Measurements from ENCODE around the gene NT5C1A. TPM values are rescaled to one million over a fixed set of nuclear protein-coding genes. Genes with fewer than 3 reads are reported as not detected.

NT5C1A gene
- total RNA-seq, 1 donor from 2014 or later: 26.8 TPM

DNA sequence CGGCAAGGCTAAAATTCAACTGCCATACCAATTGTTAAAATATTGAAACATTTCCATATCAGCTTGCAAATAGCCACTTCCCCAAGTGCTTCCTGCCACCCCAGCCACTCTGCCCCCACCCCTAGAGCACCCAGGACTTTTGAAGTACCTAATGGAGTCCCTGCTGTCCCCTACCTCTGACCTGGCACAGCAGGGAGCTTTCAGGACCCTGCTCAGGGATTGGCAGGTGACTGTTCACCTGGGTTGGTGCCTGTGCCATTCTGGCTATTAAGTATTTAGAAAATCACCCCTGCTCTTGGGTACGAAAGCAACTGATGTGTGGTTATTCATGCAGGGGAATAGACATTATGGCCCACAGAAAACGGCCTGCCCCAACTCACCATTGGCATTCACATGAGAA is 28.4 kb upstream of the NT5C1A start:
- Histone ChIP-seq H3K9me3 (replicated peaks) (no peaks in the 10 kb centered on the region), H3K4me1 (peaks cover 17% of the 10 kb centered on the region), H3K4me3 (no peak overlapping the region), H3K27ac (replicated peaks) (peak overlapping the region; percentile 48), H3K27me3 (ENCODE audit: low read depth) (peaks cover 12% of the 10 kb centered on the region), H3K36me3 (no peaks in the 10 kb centered on the region)
- DNase-seq: no peak
- TF ChIP-seq, protein P1, sequence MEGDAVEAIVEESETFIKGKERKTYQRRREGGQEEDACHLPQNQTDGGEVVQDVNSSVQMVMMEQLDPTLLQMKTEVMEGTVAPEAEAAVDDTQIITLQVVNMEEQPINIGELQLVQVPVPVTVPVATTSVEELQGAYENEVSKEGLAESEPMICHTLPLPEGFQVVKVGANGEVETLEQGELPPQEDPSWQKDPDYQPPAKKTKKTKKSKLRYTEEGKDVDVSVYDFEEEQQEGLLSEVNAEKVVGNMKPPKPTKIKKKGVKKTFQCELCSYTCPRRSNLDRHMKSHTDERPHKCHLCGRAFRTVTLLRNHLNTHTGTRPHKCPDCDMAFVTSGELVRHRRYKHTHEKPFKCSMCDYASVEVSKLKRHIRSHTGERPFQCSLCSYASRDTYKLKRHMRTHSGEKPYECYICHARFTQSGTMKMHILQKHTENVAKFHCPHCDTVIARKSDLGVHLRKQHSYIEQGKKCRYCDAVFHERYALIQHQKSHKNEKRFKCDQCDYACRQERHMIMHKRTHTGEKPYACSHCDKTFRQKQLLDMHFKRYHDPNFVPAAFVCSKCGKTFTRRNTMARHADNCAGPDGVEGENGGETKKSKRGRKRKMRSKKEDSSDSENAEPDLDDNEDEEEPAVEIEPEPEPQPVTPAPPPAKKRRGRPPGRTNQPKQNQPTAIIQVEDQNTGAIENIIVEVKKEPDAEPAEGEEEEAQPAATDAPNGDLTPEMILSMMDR (IDR thresholded peaks at IDR 0.05; ENCODE audit: borderline replicate concordance): no peak
- intact Hi-C loops (cut with micrococcal nuclease): no loop called here

DNA sequence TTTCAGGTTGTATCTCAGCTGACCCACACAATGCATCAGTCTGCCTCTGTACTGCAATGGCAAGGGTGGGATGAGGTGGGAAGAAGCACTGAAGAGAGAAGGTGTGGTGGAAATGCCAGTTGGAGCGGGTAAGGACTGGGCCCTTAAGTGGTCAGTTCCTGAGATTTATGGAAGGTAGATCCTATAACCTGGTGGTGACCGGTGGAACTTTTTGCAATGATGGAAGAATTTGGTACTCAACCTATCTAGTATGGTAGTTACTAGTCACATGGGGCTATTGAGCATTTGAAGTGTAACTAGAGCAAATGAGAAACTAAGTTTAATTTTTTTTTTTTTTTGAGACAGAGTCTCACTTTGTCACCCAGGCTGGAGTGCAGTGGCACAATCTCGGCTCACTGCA is 27.5 kb upstream of the NT5C1A start:
- peaks cover 17% of the 10 kb centered on the region for H3K4me1 ChIP-seq
- no peak for DNase-seq
- no peaks in the 10 kb centered on the region for H3K36me3 ChIP-seq
- intact Hi-C loops (cut with micrococcal nuclease): no loop called here
- H3K4me3 ChIP-seq: no peak overlapping the region
- no peak overlapping the region for H3K27ac ChIP-seq (replicated peaks)
- TF ChIP-seq, protein P1 (IDR thresholded peaks at IDR 0.05; ENCODE audit: borderline replicate concordance): peak; percentile 14
- peaks cover 19% of the 10 kb centered on the region for H3K27me3 ChIP-seq (ENCODE audit: low read depth)
- no peaks in the 10 kb centered on the region for H3K9me3 ChIP-seq (replicated peaks)

GRCh38 chr1:39698568-39698967 is 26.7 kb upstream of the NT5C1A start:
- Histone ChIP-seq H3K4me1 (peaks cover 17% of the 10 kb centered on the region), H3K27me3 (ENCODE audit: low read depth) (peaks cover 22% of the 10 kb centered on the region)
- intact Hi-C loops (cut with micrococcal nuclease): no loop called here

DNA sequence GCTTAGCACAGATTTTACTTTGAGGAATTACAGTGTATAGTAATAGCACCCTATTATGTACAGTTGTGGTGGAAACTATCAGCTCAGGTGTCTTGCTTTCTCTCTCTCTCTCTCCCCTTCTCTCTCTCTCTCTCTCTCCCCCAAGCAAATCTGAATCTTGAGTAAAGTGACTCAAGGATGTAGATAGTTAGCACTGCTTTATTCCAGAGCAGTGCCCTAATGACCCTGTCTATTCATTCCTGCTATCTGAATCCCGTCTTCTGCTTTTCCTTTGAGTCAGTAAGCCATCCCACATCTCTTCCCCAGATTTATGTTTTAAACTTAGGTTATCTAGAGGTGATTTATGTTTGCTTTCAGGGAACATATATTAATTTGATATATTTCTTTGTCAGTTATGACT is 24.5 kb upstream of the NT5C1A start:
- no peak overlapping the region for H3K4me3 ChIP-seq
- TF ChIP-seq, protein P1 (IDR thresholded peaks at IDR 0.05; ENCODE audit: borderline replicate concordance): no peak
- intact Hi-C loops (cut with micrococcal nuclease): no loop called here
- DNase-seq: no peak
- no peak overlapping the region for H3K27ac ChIP-seq (replicated peaks)
- H3K4me1 ChIP-seq: peaks cover 19% of the 10 kb centered on the region
- peaks cover 43% of the 10 kb centered on the region for H3K27me3 ChIP-seq (ENCODE audit: low read depth)
- no peaks in the 10 kb centered on the region for H3K9me3 ChIP-seq (replicated peaks)
- H3K36me3 ChIP-seq: no peaks in the 10 kb centered on the region

More at GRCh38 chr1:39698568-39698967, 26.7 kb upstream of the NT5C1A start:
- no peak overlapping the region for H3K27ac ChIP-seq (replicated peaks)
- TF ChIP-seq, protein P1 (IDR thresholded peaks at IDR 0.05; ENCODE audit: borderline replicate concordance): no peak
- no peaks in the 10 kb centered on the region for H3K36me3 ChIP-seq
- H3K9me3 ChIP-seq (replicated peaks): no peaks in the 10 kb centered on the region
- DNase-seq: no peak
- H3K4me3 ChIP-seq: no peak overlapping the region

DNA sequence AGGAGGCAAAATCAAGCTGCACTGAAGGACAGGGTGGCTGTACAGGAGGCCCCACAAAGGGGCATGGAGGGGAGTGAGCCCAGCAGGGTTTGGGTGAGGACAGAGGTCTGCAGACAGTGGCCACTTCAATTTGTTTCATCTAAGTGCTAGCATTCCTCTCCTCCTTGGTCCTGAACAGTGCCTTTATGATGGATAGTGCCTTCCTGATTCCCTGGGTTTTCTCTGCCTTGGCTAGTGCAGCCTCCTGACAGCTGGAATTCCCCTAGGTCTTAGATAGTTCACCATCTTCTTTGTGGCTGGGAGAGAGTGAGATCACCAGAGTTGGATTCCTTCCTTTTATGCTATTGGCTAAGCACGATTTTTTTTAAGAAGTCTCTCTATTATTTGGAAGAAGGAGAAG is 23.1 kb upstream of the NT5C1A start:
- H3K9me3 ChIP-seq (replicated peaks): no peaks in the 10 kb centered on the region
- H3K27me3 ChIP-seq (ENCODE audit: low read depth): peaks cover 58% of the 10 kb centered on the region
- TF ChIP-seq, protein P1 (IDR thresholded peaks at IDR 0.05; ENCODE audit: borderline replicate concordance): no peak
- intact Hi-C loops (cut with micrococcal nuclease): no loop called here
- no peaks in the 10 kb centered on the region for H3K36me3 ChIP-seq
- H3K4me3 ChIP-seq: no peak overlapping the region
- no peak overlapping the region for H3K27ac ChIP-seq (replicated peaks)
- H3K4me1 ChIP-seq: peaks cover 20% of the 10 kb centered on the region
- no peak for DNase-seq

GRCh38 chr1:39694026-39694425 is 22.1 kb upstream of the NT5C1A start:
- Histone ChIP-seq H3K4me1 (peaks cover 29% of the 10 kb centered on the region), H3K9me3 (replicated peaks) (no peaks in the 10 kb centered on the region), H3K27ac (replicated peaks) (no peak overlapping the region), H3K4me3 (no peak overlapping the region), H3K36me3 (no peaks in the 10 kb centered on the region), H3K27me3 (ENCODE audit: low read depth) (peaks cover 67% of the 10 kb centered on the region)
- no peak for DNase-seq
- intact Hi-C loops (cut with micrococcal nuclease): no loop called here
- TF ChIP-seq, protein P1 (IDR thresholded peaks at IDR 0.05; ENCODE audit: borderline replicate concordance): no peak

Data from left ventricle myocardium inferior (tissue), 1 donor.